RWPE1 (cell line): ENCODE measurements around the gene GAREM1.
A peak's percentile ranks its signal among the peaks of the same experiment; 100 is the strongest.
"Not testable (repeated sequence)": the region's sequence is repeated elsewhere in the genome, so short reads cannot be mapped to it uniquely, and the experiment has no call there.

Experiments used
- CTCF ChIA-PET: fragments of 350-600 bp; sonication (Branson Sonifier 250); formaldehyde crosslinking; extraction: SDS; loops from one replicate; lab custom pipeline; 2021; lab: Yijun Ruan, JAX
- POLR2A ChIA-PET: fragments of 400-600 bp; formaldehyde crosslinking; extraction: SDS; loops from one replicate; lab custom pipeline; 2020; ENCODE audit warnings: antibody characterized with exemption; ENCODE audit not compliant: low non-redundant PET; lab: Yijun Ruan, JAX
- DNase-seq: peaks from one replicate; pipeline ENCODE4 v3.0.0; 2012; ENCODE audit warnings: low spot score
- H3K27ac ChIP-seq: fragments of 450-650 bp; 2 replicates; pipeline ENCODE4 v1.5.1; 2017
- CTCF ChIP-seq: fragments of 450-650 bp; conservative IDR thresholded peaks from 2 replicates; pipeline ENCODE4 v1.5.1; 2017; ENCODE audit warnings: low read depth, mild to moderate bottlenecking

GAREM1 gene

DNA sequence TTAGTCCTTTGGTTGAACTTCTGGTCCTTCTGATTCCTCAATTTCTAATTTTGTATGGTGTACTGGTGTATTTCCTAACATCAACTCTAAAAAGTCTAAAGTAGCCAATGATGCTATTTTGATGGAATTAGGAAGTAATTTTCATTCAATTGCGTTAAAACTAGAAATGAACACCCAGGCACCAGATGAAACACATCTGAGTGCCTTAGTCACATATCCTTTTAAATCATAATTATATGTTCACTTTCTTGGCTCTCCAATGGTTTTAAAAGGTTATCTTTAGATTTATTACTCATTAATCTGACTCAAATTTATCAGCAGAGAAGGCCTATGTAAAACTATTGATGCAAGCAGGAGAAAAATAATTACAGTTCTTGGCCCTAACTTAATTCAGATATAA, 119.7 kb downstream of the GAREM1 start:
- CTCF ChIA-PET, result interaction anchor here (0.6 kb wide), 1 partner anchor 191 kb away, joined by 3 read pairs; no protein-coding TSS in a partner anchor
- no peak for DNase-seq
- TF ChIP-seq CTCF, result no peak
- POLR2A ChIA-PET, result no interaction called here
- no peak overlapping the region for H3K27ac ChIP-seq

- ChIA-PET POLR2A (no interaction called here), CTCF (interaction anchor here (0.6 kb wide), 1 partner anchor 73 kb away, joined by 4 read pairs; no protein-coding TSS in a partner anchor)
- H3K27ac ChIP-seq, result no peak overlapping the region
- peak; percentile 44 for DNase-seq
- no peak for TF ChIP-seq CTCF
Measured at GRCh38 chr18:32349728-32350395, 120.8 kb downstream of the GAREM1 start.

- no peak overlapping the region for H3K27ac ChIP-seq
- DNase-seq, result no peak
- no peak for TF ChIP-seq CTCF
- ChIA-PET CTCF (no interaction called here), POLR2A (no interaction called here)
Measured at GRCh38 chr18:32346671-32347070, 124.0 kb downstream of the GAREM1 start.

DNA sequence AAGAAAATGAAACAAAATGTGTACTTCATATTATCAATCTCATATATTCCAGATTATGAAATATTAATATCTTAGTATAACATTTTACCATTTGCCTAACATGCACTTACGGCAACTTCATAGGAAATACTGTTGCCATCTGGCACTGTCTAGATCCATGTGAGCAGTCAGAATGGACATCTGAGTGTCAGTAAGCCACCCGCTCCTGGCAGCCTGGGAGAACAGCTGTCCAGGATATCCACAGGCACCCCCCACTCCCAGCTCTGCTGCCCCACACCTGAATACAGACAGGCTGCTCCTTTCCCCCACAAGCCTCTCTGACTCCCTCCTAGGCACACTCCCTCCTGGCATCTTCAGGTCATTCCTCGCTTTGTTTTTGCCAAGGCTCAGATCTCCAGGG, 127.0 kb downstream of the GAREM1 start:
- TF ChIP-seq CTCF, result no peak
- H3K27ac ChIP-seq, result no peak overlapping the region
- CTCF ChIA-PET, result no interaction called here
- DNase-seq, result no peak
- POLR2A ChIA-PET, result no interaction called here

- H3K27ac ChIP-seq, POLR2A ChIA-PET, DNase-seq, CTCF ChIA-PET: not testable (repeated sequence)
Measured at GRCh38 chr18:32341112-32341511, 129.6 kb downstream of the GAREM1 start.

DNA sequence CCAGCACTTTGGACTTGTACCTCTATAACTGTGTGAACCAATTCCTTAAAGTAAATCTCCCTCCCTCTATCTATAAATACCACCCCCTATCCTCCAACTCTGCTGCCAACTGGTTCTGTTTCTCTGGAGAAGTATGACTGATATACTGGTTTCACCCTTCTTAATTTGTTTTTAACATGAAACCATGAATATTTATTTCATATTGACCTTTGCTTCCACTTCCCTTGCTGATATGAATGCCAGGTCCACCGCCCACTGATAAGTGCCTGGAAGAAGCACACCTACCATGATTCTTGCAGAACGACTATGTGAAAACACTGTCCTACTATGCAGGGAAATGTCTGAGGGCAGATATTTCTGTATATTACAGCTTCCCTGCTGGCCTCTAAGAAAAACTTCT, 131.6 kb downstream of the GAREM1 start:
- H3K27ac ChIP-seq, result no peak overlapping the region
- POLR2A ChIA-PET, result no interaction called here
- CTCF ChIA-PET, result no interaction called here

More for the DNA sequence above, 131.6 kb downstream of the GAREM1 start:
- DNase-seq, result no peak
- no peak for TF ChIP-seq CTCF
